Lower lobe of right lung (tissue), 2 donors: ENCODE results near the gene TTC9. TPM values are rescaled to one million over a fixed set of nuclear protein-coding genes. Genes with fewer than 3 reads are reported as not detected.
A peak's percentile ranks its signal among the peaks of the same experiment; 100 is the strongest.

Source experiments
- ATAC-seq, 2 donors: fragments of 200-7000 bp; cut with Tn5 transposase; one replicate each; pipeline ENCODE4 v1.9.1; 2020 to 2022; ENCODE audit warnings: mild to moderate bottlenecking in 2 of 2, moderate library complexity in 2 of 2
- DNase-seq: peaks from one replicate; pipeline ENCODE4 v3.0.0-alpha.2; 2020
- H3K27ac ChIP-seq: fragments of 200-600 bp; one replicate; pipeline ENCODE4 v1.8.0; 2022
- H3K27me3 ChIP-seq: fragments of 200-600 bp; one replicate; pipeline ENCODE4 v1.8.0; 2022; ENCODE audit warnings: low read depth
- H3K36me3 ChIP-seq: fragments of 200-600 bp; one replicate; pipeline ENCODE4 v1.8.0; 2022; ENCODE audit warnings: mild to moderate bottlenecking
- H3K4me1 ChIP-seq: fragments of 200-600 bp; one replicate; pipeline ENCODE4 v1.8.0; 2022
- H3K4me3 ChIP-seq: fragments of 200-600 bp; one replicate; pipeline ENCODE4 v1.8.0; 2022; ENCODE audit warnings: mild to moderate bottlenecking
- H3K9me3 ChIP-seq: fragments of 200-600 bp; one replicate; pipeline ENCODE4 v1.8.0; 2022
- CTCF ChIP-seq: fragments of 200-600 bp; IDR thresholded peaks from one replicate; pipeline ENCODE4 v1.8.0; 2022; ENCODE audit warnings: antibody characterized with exemption, mild to moderate bottlenecking
- intact Hi-C: fragments of 100-400 bp; cut with DNase I; formaldehyde crosslinking; loops from one replicate; pipeline ENCODE4 v1.11.0; 2022
- total RNA-seq: library from RNA; stranded (reverse); fragmentation: NEBNext Ultra II Directional; extraction: Animal tissue kit (Norgen Biotek cat#: 25700); gene quantifications from one replicate; pipeline ENCODE4 v1.2.1, GENCODE V29; 2021
- donor health status: DM: no; HTN: yes; CAD: no; lungs with severe emphysema.

TTC9 gene
- total RNA-seq, 1 donor from 2014 or later: 5.5 TPM

- Histone ChIP-seq H3K27ac (peak overlapping the region; percentile 76), H3K4me3 (no peak overlapping the region), H3K9me3 (no peaks in the 10 kb centered on the region), H3K27me3 (no peaks in the 10 kb centered on the region), H3K36me3 (peaks cover 4% of the 10 kb centered on the region), H3K4me1 (peaks cover 33% of the 10 kb centered on the region)
- intact Hi-C loops: no loop called here
- ATAC-seq (no peak), DNase-seq (no peak)
- TF ChIP-seq CTCF: no peak
Measured at GRCh38 chr14:70666361-70666686, 24.6 kb downstream of the TTC9 start.

- intact Hi-C loops: no loop called here
- Histone ChIP-seq H3K4me1 (peaks cover under 1% of the 10 kb centered on the region), H3K36me3 (peaks cover 11% of the 10 kb centered on the region), H3K27me3 (no peaks in the 10 kb centered on the region), H3K4me3 (no peak overlapping the region), H3K27ac (no peak overlapping the region), H3K9me3 (no peaks in the 10 kb centered on the region)
- ATAC-seq: peak in 1 of 2 donors; percentile 74
- TF ChIP-seq CTCF: no peak
- DNase-seq: no peak
Measured at GRCh38 chr14:70670992-70671651, 29.4 kb downstream of the TTC9 start.

GRCh38 chr14:70671652-70672644 is 30.2 kb downstream of the TTC9 start:
- DNase-seq (no peak), ATAC-seq (no peak)
- no peaks in the 10 kb centered on the region for H3K27me3 ChIP-seq
- no peak for TF ChIP-seq CTCF
- no peak overlapping the region for H3K4me3 ChIP-seq
- no peaks in the 10 kb centered on the region for H3K9me3 ChIP-seq
- H3K36me3 ChIP-seq: peaks cover 11% of the 10 kb centered on the region
- no peaks in the 10 kb centered on the region for H3K4me1 ChIP-seq
- no peak overlapping the region for H3K27ac ChIP-seq
- intact Hi-C loops: no loop called here

GRCh38 chr14:70677341-70677740 is 35.6 kb downstream of the TTC9 start:
- intact Hi-C loops: no loop called here
- Histone ChIP-seq H3K4me1 (no peaks in the 10 kb centered on the region), H3K27ac (no peak overlapping the region), H3K4me3 (no peak overlapping the region), H3K27me3 (no peaks in the 10 kb centered on the region), H3K36me3 (no peaks in the 10 kb centered on the region), H3K9me3 (no peaks in the 10 kb centered on the region)
- no peak for DNase-seq
- no peak for ATAC-seq
- no peak for TF ChIP-seq CTCF

DNA sequence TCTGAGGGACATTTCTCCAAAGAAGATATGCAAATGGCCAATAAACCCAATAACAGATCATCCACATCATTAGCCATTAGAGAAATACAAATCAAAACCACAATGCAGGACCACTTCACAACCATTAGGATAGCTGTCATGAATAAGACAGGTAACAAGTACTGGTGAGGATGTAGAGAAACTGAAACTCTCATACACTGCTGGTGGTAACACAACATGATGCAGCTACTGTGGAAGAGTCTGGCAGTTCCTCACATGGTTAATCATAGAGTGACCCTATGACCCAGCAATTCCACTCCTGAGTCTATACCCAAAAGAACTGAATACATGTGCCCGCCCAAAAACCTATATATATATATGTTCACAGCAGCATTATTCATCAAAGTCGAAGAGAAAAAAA is 39.0 kb downstream of the TTC9 start:
- Histone ChIP-seq H3K27ac (no peak overlapping the region), H3K9me3 (no peaks in the 10 kb centered on the region), H3K4me1 (no peaks in the 10 kb centered on the region), H3K36me3 (no peaks in the 10 kb centered on the region), H3K4me3 (no peak overlapping the region), H3K27me3 (no peaks in the 10 kb centered on the region)
- intact Hi-C loops: no loop called here
- TF ChIP-seq CTCF: no peak
- DNase-seq (no peak), ATAC-seq (no peak)
